Measurements from ENCODE around the gene MARCHF10. TPM values are rescaled to one million over a fixed set of nuclear protein-coding genes. Genes with fewer than 3 reads are reported as not detected.

MARCHF10 gene
- total RNA-seq, 4 donors from 2014 or later, result 0.19 TPM; not detected in 3

DNA sequence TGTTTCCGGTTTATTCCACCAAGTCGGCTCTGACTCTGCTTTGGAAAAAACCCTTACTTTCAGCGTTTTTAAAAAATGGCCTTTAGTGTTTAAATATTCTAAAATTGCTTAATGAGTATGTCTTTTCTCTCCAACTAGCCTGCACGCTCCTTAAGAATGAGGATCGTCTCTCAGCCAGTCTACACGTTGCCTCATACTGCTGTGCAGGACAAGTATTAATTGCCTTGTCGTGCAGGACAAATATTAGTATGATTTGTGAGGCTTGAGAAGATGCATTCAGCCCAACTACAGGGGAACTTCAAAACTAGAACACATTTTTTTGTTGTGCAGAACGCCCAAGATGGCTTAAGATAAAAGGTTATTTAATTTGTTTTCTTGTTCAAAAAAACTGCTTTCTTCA is 61.2 kb downstream of the MARCHF10 start:
- no peak for ATAC-seq
- no peaks in the 10 kb centered on the region for H3K4me1 ChIP-seq
- H3K9me3 ChIP-seq, result no peaks in the 10 kb centered on the region
- no peaks in the 10 kb centered on the region for H3K36me3 ChIP-seq
- TF ChIP-seq POLR2A (IDR thresholded peaks at IDR 0.05), result no peak
- TF ChIP-seq POLR2AphosphoS5 (IDR thresholded peaks at IDR 0.05), result no peak
- TF ChIP-seq, protein P1, sequence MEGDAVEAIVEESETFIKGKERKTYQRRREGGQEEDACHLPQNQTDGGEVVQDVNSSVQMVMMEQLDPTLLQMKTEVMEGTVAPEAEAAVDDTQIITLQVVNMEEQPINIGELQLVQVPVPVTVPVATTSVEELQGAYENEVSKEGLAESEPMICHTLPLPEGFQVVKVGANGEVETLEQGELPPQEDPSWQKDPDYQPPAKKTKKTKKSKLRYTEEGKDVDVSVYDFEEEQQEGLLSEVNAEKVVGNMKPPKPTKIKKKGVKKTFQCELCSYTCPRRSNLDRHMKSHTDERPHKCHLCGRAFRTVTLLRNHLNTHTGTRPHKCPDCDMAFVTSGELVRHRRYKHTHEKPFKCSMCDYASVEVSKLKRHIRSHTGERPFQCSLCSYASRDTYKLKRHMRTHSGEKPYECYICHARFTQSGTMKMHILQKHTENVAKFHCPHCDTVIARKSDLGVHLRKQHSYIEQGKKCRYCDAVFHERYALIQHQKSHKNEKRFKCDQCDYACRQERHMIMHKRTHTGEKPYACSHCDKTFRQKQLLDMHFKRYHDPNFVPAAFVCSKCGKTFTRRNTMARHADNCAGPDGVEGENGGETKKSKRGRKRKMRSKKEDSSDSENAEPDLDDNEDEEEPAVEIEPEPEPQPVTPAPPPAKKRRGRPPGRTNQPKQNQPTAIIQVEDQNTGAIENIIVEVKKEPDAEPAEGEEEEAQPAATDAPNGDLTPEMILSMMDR (IDR thresholded peaks at IDR 0.05), result no peak
- no peak for TF ChIP-seq EP300 (IDR thresholded peaks at IDR 0.05)
- WGBS, 2 donors (ENCODE audit: low coverage in 1 of 2), result 49 to 62% methylated on average over 7 to 8 of the region's 8 CpGs
- no peak overlapping the region for H3K4me3 ChIP-seq
- H3K27ac ChIP-seq, result no peak overlapping the region
- peaks cover 4% of the 10 kb centered on the region for H3K27me3 ChIP-seq

DNA sequence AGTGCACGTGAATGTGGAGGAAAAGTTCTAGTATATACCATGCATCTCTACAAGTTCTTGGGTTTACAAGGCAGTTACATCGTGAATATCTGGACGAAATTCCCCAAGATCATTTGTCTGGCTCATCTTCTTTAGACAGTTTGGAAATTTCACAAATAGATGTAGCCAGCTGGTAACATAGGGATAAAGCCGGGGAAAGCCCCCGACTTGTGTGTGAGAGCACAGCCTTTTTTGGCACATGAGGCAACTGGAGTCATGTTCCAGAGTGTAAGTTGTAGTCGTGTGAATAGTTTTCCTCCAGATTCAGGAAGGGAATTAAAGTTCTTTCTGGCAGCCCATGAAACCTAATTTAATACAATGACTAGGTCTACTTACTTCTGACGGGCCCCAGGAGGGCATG is 62.3 kb downstream of the MARCHF10 start:
- Histone ChIP-seq H3K4me1 (no peaks in the 10 kb centered on the region), H3K9me3 (no peaks in the 10 kb centered on the region), H3K27me3 (peaks cover 4% of the 10 kb centered on the region), H3K27ac (no peak overlapping the region), H3K4me3 (no peak overlapping the region), H3K36me3 (no peaks in the 10 kb centered on the region)
- 75 to 85% methylated on average over 6 of the region's 7 CpGs for WGBS, 2 donors (ENCODE audit: low coverage in 1 of 2)
- TF ChIP-seq, protein P1 (IDR thresholded peaks at IDR 0.05), result no peak
- TF ChIP-seq POLR2AphosphoS5 (IDR thresholded peaks at IDR 0.05) (no peak), EP300 (IDR thresholded peaks at IDR 0.05) (no peak), POLR2A (IDR thresholded peaks at IDR 0.05) (no peak)
- no peak for ATAC-seq

DNA sequence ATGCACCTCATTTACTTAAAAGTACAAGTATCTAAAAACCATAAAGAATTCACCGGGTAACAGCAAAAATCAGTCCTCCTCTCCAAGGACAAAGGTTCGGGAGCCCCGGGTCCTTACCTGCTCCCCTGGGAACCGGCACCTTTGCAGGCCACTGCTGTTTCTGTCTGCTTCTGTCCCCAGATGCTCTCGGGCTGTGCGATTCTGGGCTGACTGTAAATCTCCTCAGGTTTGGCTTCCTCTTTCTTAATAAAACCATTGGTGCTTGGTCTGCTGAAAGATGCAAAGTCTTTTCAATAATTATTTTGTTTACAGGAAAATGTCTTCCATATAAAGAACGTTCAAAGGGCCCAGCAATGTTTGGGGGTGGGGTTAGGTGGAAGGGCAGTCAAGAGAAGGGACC is 63.9 kb downstream of the MARCHF10 start:
- 77 to 83% methylated on average over 4 to 6 of the region's 7 CpGs for WGBS, 2 donors (ENCODE audit: low coverage in 1 of 2)
- H3K36me3 ChIP-seq, result no peaks in the 10 kb centered on the region
- H3K9me3 ChIP-seq, result no peaks in the 10 kb centered on the region
- ATAC-seq, result no peak
- no peaks in the 10 kb centered on the region for H3K27me3 ChIP-seq
- H3K4me1 ChIP-seq, result no peaks in the 10 kb centered on the region
- TF ChIP-seq, protein P1 (IDR thresholded peaks at IDR 0.05), result no peak
- TF ChIP-seq POLR2AphosphoS5 (IDR thresholded peaks at IDR 0.05) (no peak), EP300 (IDR thresholded peaks at IDR 0.05) (no peak), POLR2A (IDR thresholded peaks at IDR 0.05) (no peak)
- H3K4me3 ChIP-seq, result no peak overlapping the region
- H3K27ac ChIP-seq, result no peak overlapping the region

DNA sequence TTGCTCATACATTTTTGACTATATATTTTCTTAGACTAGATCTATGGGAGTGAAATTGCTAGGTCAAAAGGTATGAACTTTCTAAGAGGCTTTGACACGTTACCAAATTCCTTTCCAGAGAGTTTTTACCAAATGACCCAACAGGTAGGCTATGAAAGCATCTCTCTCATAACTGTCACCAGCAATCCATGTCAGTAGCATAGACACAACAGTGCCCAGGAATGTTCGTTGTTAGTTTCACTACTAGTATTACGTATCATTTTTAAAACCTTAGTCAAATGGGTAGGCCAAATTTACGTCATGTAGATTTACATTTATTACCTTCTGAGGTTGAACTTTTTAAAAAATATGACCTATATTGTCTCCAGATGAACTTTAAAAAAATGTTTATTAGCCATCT is 66.8 kb downstream of the MARCHF10 start:
- no peak for TF ChIP-seq POLR2AphosphoS5 (IDR thresholded peaks at IDR 0.05)
- TF ChIP-seq, protein P1 (IDR thresholded peaks at IDR 0.05), result no peak
- no peak for TF ChIP-seq EP300 (IDR thresholded peaks at IDR 0.05)
- Histone ChIP-seq H3K27me3 (no peaks in the 10 kb centered on the region), H3K4me3 (no peak overlapping the region), H3K9me3 (no peaks in the 10 kb centered on the region), H3K4me1 (no peaks in the 10 kb centered on the region), H3K27ac (no peak overlapping the region), H3K36me3 (no peaks in the 10 kb centered on the region)
- WGBS, 2 donors (ENCODE audit: low coverage in 1 of 2), result 90 to 93% methylated on average over 4 of the region's 4 CpGs
- ATAC-seq, result no peak

DNA sequence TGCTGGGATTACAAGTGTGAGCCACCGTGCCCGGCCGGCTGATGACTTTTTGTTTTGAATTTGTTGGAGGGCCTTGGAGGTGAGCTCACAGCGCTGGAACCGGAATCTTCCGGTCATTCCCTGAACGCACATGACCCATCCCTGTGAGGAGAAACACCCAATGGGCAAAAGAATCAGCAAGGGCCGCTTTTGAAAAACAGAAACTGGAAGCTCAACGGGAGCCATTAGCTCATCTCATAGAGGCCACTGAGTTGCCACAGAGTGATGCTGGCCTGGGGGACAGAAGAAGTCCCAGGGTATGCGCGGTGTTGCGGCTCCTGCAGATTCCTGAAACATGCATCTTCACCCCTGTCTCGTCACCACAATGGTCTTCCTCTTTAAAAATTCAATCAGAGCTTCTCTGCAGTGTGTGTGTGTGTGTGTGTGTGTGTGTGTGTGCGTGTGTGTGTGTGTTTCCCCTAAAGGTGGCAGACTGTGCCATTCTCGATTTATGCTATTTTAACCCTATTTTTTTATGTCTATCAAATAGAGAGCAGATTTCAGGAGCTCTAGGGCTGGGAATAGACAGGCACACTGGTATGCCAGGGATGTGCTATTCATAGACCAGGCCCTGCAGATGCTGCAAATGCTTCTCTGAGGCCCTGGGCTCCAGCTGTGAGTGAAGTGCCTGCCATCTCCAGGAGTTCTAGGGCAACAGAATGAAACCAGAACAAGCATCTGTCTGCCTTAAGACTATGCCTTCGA is 68.3 kb downstream of the MARCHF10 start:
- WGBS, 2 donors (ENCODE audit: low coverage in 1 of 2), result 82 to 100% methylated on average over 4 to 9 of the region's 16 CpGs
- TF ChIP-seq POLR2AphosphoS5 (IDR thresholded peaks at IDR 0.05) (no peak), EP300 (IDR thresholded peaks at IDR 0.05) (no peak), POLR2A (IDR thresholded peaks at IDR 0.05) (no peak)
- TF ChIP-seq, protein P1 (IDR thresholded peaks at IDR 0.05), result no peak
- Histone ChIP-seq H3K27ac (no peak overlapping the region), H3K27me3 (no peaks in the 10 kb centered on the region), H3K4me3 (no peak overlapping the region), H3K9me3 (no peaks in the 10 kb centered on the region), H3K36me3 (no peaks in the 10 kb centered on the region), H3K4me1 (no peaks in the 10 kb centered on the region)
- no peak for ATAC-seq
